Natural killer cell (primary cell): ENCODE measurements around the gene DLGAP4. TPM values are rescaled to one million over a fixed set of nuclear protein-coding genes. Genes with fewer than 3 reads are reported as not detected.

Source experiments
- ATAC-seq, 3 donors: fragments of 150-1000 bp in 2 of 3; fragments of 200-7000 bp in 1 of 3; cut with Tn5 transposase; 1 replicate in 1 of 3; 2 replicates in 2 of 3; pipeline ENCODE4 v1.10.0; 2021; ENCODE audit warnings: mild to moderate bottlenecking in 2 of 3, moderate library complexity in 2 of 3
- DNase-seq, 2 donors: peaks; one replicate each; pipeline versions ENCODE4 v3.0.0 to v3.0.0-alpha.2; 2013 to 2021; ENCODE audit warnings: mixed read lengths in 1 of 2
- H3K27ac ChIP-seq: one replicate; pipeline ENCODE4 v1.5.1; 2013; ENCODE audit warnings: mild to moderate bottlenecking, low read length
- H3K27me3 ChIP-seq: one replicate; pipeline ENCODE4 v1.6.1; 2013; ENCODE audit warnings: low read length; ENCODE audit not compliant: control insufficient read depth, insufficient read depth
- H3K36me3 ChIP-seq: one replicate; pipeline ENCODE4 v1.6.1; 2013; ENCODE audit warnings: low read length; ENCODE audit not compliant: control insufficient read depth, insufficient read depth
- H3K4me1 ChIP-seq: one replicate; pipeline ENCODE4 v1.6.1; 2013; ENCODE audit warnings: low read length; ENCODE audit not compliant: control insufficient read depth, insufficient read depth
- H3K4me3 ChIP-seq: one replicate; pipeline ENCODE4 v1.5.1; 2013; ENCODE audit warnings: low read length
- H3K9me3 ChIP-seq: one replicate; pipeline ENCODE4 v1.6.1; 2013; ENCODE audit warnings: low read length; ENCODE audit not compliant: control insufficient read depth, insufficient read depth
- H3K27ac Mint-ChIP-seq, 2 donors: one replicate each; pipeline ENCODE4 v1.8.0; 2022; ENCODE audit warnings: mild to moderate bottlenecking in 2 of 2, mixed read lengths in 2 of 2, moderate library complexity in 1 of 2
- H3K27me3 Mint-ChIP-seq, 2 donors: one replicate each; pipeline ENCODE4 v1.8.0; 2022; ENCODE audit warnings: low read depth in 2 of 2, mixed read lengths in 2 of 2
- H3K36me3 Mint-ChIP-seq: one replicate; pipeline ENCODE4 v1.8.0; 2022; ENCODE audit warnings: mixed read lengths
- H3K4me1 Mint-ChIP-seq, 2 donors: one replicate each; pipeline ENCODE4 v1.8.0; 2022; ENCODE audit warnings: mixed read lengths in 2 of 2
- H3K4me3 Mint-ChIP-seq: one replicate; pipeline ENCODE4 v1.8.0; 2022; ENCODE audit warnings: mild to moderate bottlenecking, moderate library complexity, mixed read lengths
- H3K9me3 Mint-ChIP-seq, 2 donors: one replicate each; pipeline ENCODE4 v1.8.0; 2022; ENCODE audit warnings: mixed read lengths in 2 of 2
- CTCF ChIP-seq: fragments of 200-600 bp; IDR thresholded peaks from one replicate; pipeline ENCODE4 v1.8.0; 2022; ENCODE audit warnings: antibody characterized with exemption
- WGBS: methylation state at CpG from one replicate; pipeline ENCODE4 v1.1.7; 2013; ENCODE audit warnings: missing lambda C conversion rate; ENCODE audit not compliant: insufficient coverage; 5-methylcytosine and 5-hydroxymethylcytosine counted together
- intact Hi-C: fragments of 100-400 bp; cut with micrococcal nuclease; formaldehyde crosslinking; loops from one replicate; pipeline ENCODE4 v1.14.2; 2022
- total RNA-seq, 4 donors: library from RNA; stranded (reverse); fragments of 120-200 nt in 1 of 4; gene quantifications; one replicate each; pipeline versions ENCODE4 v1.2.3 to v1.2.4, GENCODE V29; 2013 to 2022

DLGAP4 gene
- total RNA-seq, 3 donors from 2014 or later (not counting 1 experiment from before 2014, with no cell fraction given): 47.9 to 51.6 (median 51.2) TPM

- no peak overlapping the region for H3K4me3 Mint-ChIP-seq
- H3K9me3 Mint-ChIP-seq: no peaks in the 10 kb centered on the region
- H3K36me3 Mint-ChIP-seq: no peaks in the 10 kb centered on the region
- no peak overlapping the region for H3K4me3 ChIP-seq
- H3K4me1 Mint-ChIP-seq: no peaks in the 10 kb centered on the region
- H3K4me1 ChIP-seq: no peaks in the 10 kb centered on the region
- intact Hi-C loops: no loop called here
- no peaks in the 10 kb centered on the region for H3K27me3 ChIP-seq
- peaks cover 17 to 24% of the 10 kb centered on the region in 2 donors for H3K27me3 Mint-ChIP-seq
- H3K36me3 ChIP-seq: no peaks in the 10 kb centered on the region
- H3K27ac Mint-ChIP-seq: no peak overlapping the region
- no peak overlapping the region for H3K27ac ChIP-seq
- TF ChIP-seq CTCF: no peak
- no peak for DNase-seq
- WGBS: 77% methylated on average over 3 of the region's 3 CpGs
- H3K9me3 ChIP-seq: no peaks in the 10 kb centered on the region
- ATAC-seq: no peak
Observed at GRCh38 chr20:36385503-36385902, 79.4 kb downstream of the DLGAP4 start.

GRCh38 chr20:36386236-36386635 lies 80.1 kb downstream of the DLGAP4 start:
- Mint-ChIP-seq H3K4me3 (no peak overlapping the region), H3K27ac (no peak overlapping the region), H3K27me3 (peaks cover 17 to 18% of the 10 kb centered on the region in 2 donors), H3K9me3 (no peaks in the 10 kb centered on the region), H3K36me3 (no peaks in the 10 kb centered on the region), H3K4me1 (no peaks in the 10 kb centered on the region)
- DNase-seq: no peak
- H3K4me1 ChIP-seq: no peaks in the 10 kb centered on the region
- no peaks in the 10 kb centered on the region for H3K36me3 ChIP-seq
- no peak for ATAC-seq
- intact Hi-C loops: no loop called here
- no peak overlapping the region for H3K4me3 ChIP-seq
- no peak for TF ChIP-seq CTCF
- no peaks in the 10 kb centered on the region for H3K9me3 ChIP-seq
- H3K27ac ChIP-seq: no peak overlapping the region
- no peaks in the 10 kb centered on the region for H3K27me3 ChIP-seq

- no peak for ATAC-seq
- peaks cover 0 to 11% of the 10 kb centered on the region in 2 donors for H3K27me3 Mint-ChIP-seq
- no peaks in the 10 kb centered on the region for H3K36me3 ChIP-seq
- H3K9me3 ChIP-seq: no peaks in the 10 kb centered on the region
- H3K36me3 Mint-ChIP-seq: no peaks in the 10 kb centered on the region
- intact Hi-C loops: no loop called here
- H3K9me3 Mint-ChIP-seq: no peaks in the 10 kb centered on the region
- no peak for TF ChIP-seq CTCF
- no peak overlapping the region for H3K27ac Mint-ChIP-seq
- no peak overlapping the region for H3K4me3 Mint-ChIP-seq
- no peaks in the 10 kb centered on the region for H3K4me1 Mint-ChIP-seq
- no peak overlapping the region for H3K27ac ChIP-seq
- no peak overlapping the region for H3K4me3 ChIP-seq
- 73% methylated on average over 2 of the region's 2 CpGs for WGBS
- no peak for DNase-seq
- no peaks in the 10 kb centered on the region for H3K4me1 ChIP-seq
- H3K27me3 ChIP-seq: no peaks in the 10 kb centered on the region
Observed at GRCh38 chr20:36390269-36390668, 84.1 kb downstream of the DLGAP4 start.

- Histone ChIP-seq H3K4me1 (no peaks in the 10 kb centered on the region), H3K4me3 (no peak overlapping the region), H3K27me3 (no peaks in the 10 kb centered on the region), H3K36me3 (no peaks in the 10 kb centered on the region), H3K9me3 (no peaks in the 10 kb centered on the region), H3K27ac (no peak overlapping the region)
- Mint-ChIP-seq H3K27ac (no peak overlapping the region), H3K4me3 (no peak overlapping the region), H3K27me3 (peaks cover 0 to 11% of the 10 kb centered on the region in 2 donors), H3K9me3 (no peaks in the 10 kb centered on the region), H3K4me1 (no peaks in the 10 kb centered on the region), H3K36me3 (no peaks in the 10 kb centered on the region)
- ATAC-seq (no peak), DNase-seq (no peak)
- intact Hi-C loops: no loop called here
- no peak for TF ChIP-seq CTCF
- 76% methylated on average over 4 of the region's 6 CpGs for WGBS
Observed at GRCh38 chr20:36390719-36391415, 84.7 kb downstream of the DLGAP4 start.
